GM12878 (cell line): Measurements from ENCODE around the gene TUBB. TPM values are rescaled to one million over a fixed set of nuclear protein-coding genes. Genes with fewer than 3 reads are reported as not detected.
A peak's percentile ranks its signal among the peaks of the same experiment; 100 is the strongest.

ENCODE experiments used
- CBFB ChIP-seq: IDR thresholded peaks from 2 replicates; pipeline ENCODE4 v1.6.1; 2016; ENCODE audit warnings: antibody characterized with exemption, low read depth
- CHD1 ChIP-seq: IDR thresholded peaks from 2 replicates; pipeline ENCODE4 v1.6.1; 2012; ENCODE audit warnings: low read depth, low read length, improper control_type of control experiment
- CHD2 ChIP-seq: IDR thresholded peaks from 2 replicates; pipeline ENCODE4 v1.6.1; 2011; ENCODE audit warnings: low read depth, low read length, improper control_type of control experiment, borderline replicate concordance
- DPF2 ChIP-seq: fragments of 450-650 bp; IDR thresholded peaks from 2 replicates; pipeline ENCODE4 v1.6.1; 2017; ENCODE audit warnings: mild to moderate bottlenecking
- ESRRA ChIP-seq: IDR thresholded peaks from 2 replicates; pipeline ENCODE4 v1.6.1; 2012; ENCODE audit warnings: mild to moderate bottlenecking, low read length, improper control_type of control experiment
- ETV6 ChIP-seq, 2 experiments: fragments of 450-650 bp in 1 of 2; IDR thresholded peaks in 1 of 2; conservative IDR thresholded peaks in 1 of 2; 2 replicates each; pipeline ENCODE4 v1.6.1; 2014; ENCODE audit warnings: antibody characterized with exemption in 1 of 2, borderline replicate concordance in 1 of 2, low read depth in 1 of 2, mild to moderate bottlenecking in 1 of 2, moderate library complexity in 1 of 2
- GABPA ChIP-seq: IDR thresholded peaks from 2 replicates; pipeline ENCODE4 v1.6.1; 2014; ENCODE audit warnings: antibody characterized with exemption, low read depth, mild to moderate bottlenecking, inconsistent platforms
- IKZF1 ChIP-seq: fragments of 450-650 bp; conservative IDR thresholded peaks from 2 replicates; pipeline ENCODE4 v1.6.1; 2017; ENCODE audit warnings: antibody characterized with exemption, mild to moderate bottlenecking
- IRF4 ChIP-seq: IDR thresholded peaks from 2 replicates; pipeline ENCODE4 v1.6.1; 2011; ENCODE audit warnings: low read depth, low read length
- JUND ChIP-seq: IDR thresholded peaks from 2 replicates; pipeline ENCODE4 v1.6.1; 2012; ENCODE audit warnings: low read depth, mild to moderate bottlenecking, low read length, improper control_type of control experiment, moderate library complexity
- KAT2A ChIP-seq: conservative IDR thresholded peaks from 2 replicates; pipeline ENCODE4 v1.6.1; 2011; ENCODE audit warnings: low read depth, low read length; ENCODE audit not compliant: control insufficient read depth
- LARP7 ChIP-seq: fragments of 450-650 bp; IDR thresholded peaks from 2 replicates; pipeline ENCODE4 v1.6.1; 2017; ENCODE audit warnings: mild to moderate bottlenecking
- NFXL1 ChIP-seq: fragments of 450-650 bp; IDR thresholded peaks from 2 replicates; pipeline ENCODE4 v1.6.1; 2017; ENCODE audit warnings: antibody characterized with exemption, mild to moderate bottlenecking, borderline replicate concordance
- POLR2A ChIP-seq: IDR thresholded peaks from 2 replicates; pipeline ENCODE4 v1.6.1; 2011; ENCODE audit warnings: low read depth, mild to moderate bottlenecking, low read length
- POLR2AphosphoS2 ChIP-seq: IDR thresholded peaks from 2 replicates; pipeline ENCODE4 v1.6.1; 2011; ENCODE audit warnings: low read depth, mild to moderate bottlenecking, low read length, improper control_type of control experiment, moderate library complexity
- RELA ChIP-seq: fragments of 450-650 bp; IDR thresholded peaks from 2 replicates; pipeline ENCODE4 v1.8.0; 2014; ENCODE audit warnings: borderline replicate concordance; ENCODE audit not compliant: partially characterized antibody
- SP1 ChIP-seq: IDR thresholded peaks from one replicate; pipeline ENCODE4 v1.6.1; 2011; ENCODE audit warnings: low read depth, low read length
- SREBF1 ChIP-seq: IDR thresholded peaks from 2 replicates; pipeline ENCODE4 v1.6.1; 2012; ENCODE audit warnings: mild to moderate bottlenecking, low read length
- SREBF2 ChIP-seq: IDR thresholded peaks from 2 replicates; pipeline ENCODE4 v1.6.1; 2012; ENCODE audit warnings: mild to moderate bottlenecking, low read length
- STAT1 ChIP-seq: fragments of 450-650 bp; conservative IDR thresholded peaks from 2 replicates; pipeline ENCODE4 v1.6.1; 2014; ENCODE audit warnings: antibody characterized with exemption, mild to moderate bottlenecking
- TARDBP ChIP-seq: IDR thresholded peaks from 2 replicates; pipeline ENCODE4 v1.6.1; 2016; ENCODE audit warnings: borderline replicate concordance
- TCF3 ChIP-seq: IDR thresholded peaks from 2 replicates; pipeline ENCODE4 v1.6.1; 2012; ENCODE audit warnings: low read depth, mild to moderate bottlenecking, low read length, borderline replicate concordance; ENCODE audit not compliant: insufficient read depth
- WRNIP1 ChIP-seq: IDR thresholded peaks from 2 replicates; pipeline ENCODE4 v1.6.1; 2011; ENCODE audit warnings: low read depth, low read length, improper control_type of control experiment, borderline replicate concordance
- YBX1 ChIP-seq: fragments of 450-650 bp; IDR thresholded peaks from 2 replicates; pipeline ENCODE4 v1.6.1; 2016; ENCODE audit warnings: antibody characterized with exemption
- ZNF207 ChIP-seq: fragments of 450-650 bp; IDR thresholded peaks from 2 replicates; pipeline ENCODE4 v1.6.1; 2014; ENCODE audit warnings: antibody characterized with exemption, mild to moderate bottlenecking, borderline replicate concordance
- ZNF384 ChIP-seq: IDR thresholded peaks from 2 replicates; pipeline ENCODE4 v1.6.1; 2012; ENCODE audit warnings: low read depth, mild to moderate bottlenecking, low read length, improper control_type of control experiment, borderline replicate concordance
- polyA plus RNA-seq, 11 experiments: library from polyadenylated mRNA; depleted of rRNA in 4 of 11; unstranded in 6 of 11; stranded (reverse) in 5 of 11; fragments of >200 nt; fragmentation: Nextera tagmentation in 4 of 11; fragmentation: Illumina TruSeq in 1 of 11; extraction: Ambion mirVana in 4 of 11; extraction: Trizol in 1 of 11; gene quantifications; 1 replicate in 1 of 11; 2 replicates in 10 of 11; pipeline versions ENCODE4 v1.2.1 to v1.2.3, GENCODE V29; 2011 to 2016; ENCODE audit warnings: inconsistent platforms in 2 of 11, missing spikeins in 2 of 11, low read depth in 1 of 11
- total RNA-seq, 4 experiments: library from RNA; depleted of rRNA in 3 of 4; stranded (reverse); fragments of >200 nt in 3 of 4; fragmentation: Illumina TruSeq in 1 of 4; extraction: Trizol in 1 of 4; gene quantifications; 2 replicates each; pipeline versions ENCODE4 v1.2.1 to v1.2.3, GENCODE V29; 2013 to 2021
- TF ChIP-seq, protein P1 (sequence below): IDR thresholded peaks from 2 replicates; pipeline ENCODE4 v1.6.1; 2011; ENCODE audit warnings: borderline replicate concordance, low read depth, mild to moderate bottlenecking, moderate library complexity, mixed read lengths, low read length; ENCODE audit not compliant: insufficient read depth; ENCODE audit errors: extremely low read length
- TF ChIP-seq, protein P2 (sequence below): fragments of 450-650 bp; IDR thresholded peaks from 2 replicates; pipeline ENCODE4 v1.6.1; 2014; ENCODE audit warnings: mild to moderate bottlenecking

TUBB gene
- total and polyA plus RNA-seq, 10 of the 15 experiments (the other 5 are each of a cell fraction or from before 2014, with no cell fraction given), result 1,039 to 3,052 (median 1,656) TPM

DNA sequence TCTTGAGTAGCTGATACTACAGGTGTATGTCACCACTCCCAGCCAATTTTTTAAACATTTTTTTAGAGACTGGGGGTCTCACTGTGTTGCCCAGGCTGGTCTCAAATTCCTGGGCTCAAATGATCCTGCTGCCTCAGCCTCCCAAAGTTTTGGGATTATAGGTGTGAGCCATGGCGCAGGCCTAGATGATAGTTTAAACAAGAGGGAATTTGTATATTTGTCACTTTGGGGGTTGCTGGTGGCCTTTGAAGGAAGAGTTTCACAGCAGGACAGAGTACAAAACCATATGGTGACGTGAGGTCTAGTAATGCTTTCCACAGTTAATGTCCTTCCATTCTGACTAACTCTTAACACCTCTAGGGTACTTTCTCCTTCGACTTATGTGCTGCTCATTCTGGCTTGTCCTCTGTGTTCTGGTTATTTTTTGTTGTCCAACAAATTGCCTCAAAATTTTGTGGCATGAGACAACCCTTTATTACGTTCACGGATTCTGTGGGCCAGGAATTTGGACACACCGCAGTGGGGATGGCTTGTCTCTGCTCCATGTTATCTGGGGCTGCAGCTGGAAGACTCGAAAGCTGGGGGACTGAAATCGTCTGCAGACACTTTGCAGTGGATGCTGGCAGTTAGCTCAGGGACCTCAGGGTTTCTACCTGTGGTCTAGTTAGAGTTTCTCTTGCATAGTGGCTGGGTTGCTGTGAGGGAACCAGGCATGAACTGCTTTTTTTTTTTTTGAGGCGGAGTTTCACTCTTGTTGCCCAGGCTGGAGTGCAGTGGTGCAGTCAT, 47.2 kb downstream of the TUBB start (continued):
- no peak for TF ChIP-seq GABPA
- TF ChIP-seq DPF2, result peak; percentile 93
- no peak for TF ChIP-seq NFXL1
- peak; percentile 6 for TF ChIP-seq RELA
- 0 out of 2 replicates have a peak, but pooled peaks have one; percentile 47 for TF ChIP-seq CHD1
- TF ChIP-seq, protein P1, sequence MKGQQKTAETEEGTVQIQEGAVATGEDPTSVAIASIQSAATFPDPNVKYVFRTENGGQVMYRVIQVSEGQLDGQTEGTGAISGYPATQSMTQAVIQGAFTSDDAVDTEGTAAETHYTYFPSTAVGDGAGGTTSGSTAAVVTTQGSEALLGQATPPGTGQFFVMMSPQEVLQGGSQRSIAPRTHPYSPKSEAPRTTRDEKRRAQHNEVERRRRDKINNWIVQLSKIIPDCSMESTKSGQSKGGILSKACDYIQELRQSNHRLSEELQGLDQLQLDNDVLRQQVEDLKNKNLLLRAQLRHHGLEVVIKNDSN, result no peak
- no peak; the same call in 1 of the 2 replicates for TF ChIP-seq ZNF207
- no peak for TF ChIP-seq SREBF1
- peak; percentile 95 for TF ChIP-seq IKZF1
- peak; percentile 60; the same call in 1 of the 2 replicates for TF ChIP-seq CBFB
- no peak for TF ChIP-seq ESRRA
- TF ChIP-seq ETV6 (conservative IDR thresholded peaks at IDR 0.05 in 1 of 2, IDR thresholded peaks at IDR 0.05 in 1 of 2; ENCODE audit: borderline replicate concordance in 1 of 2, low read depth in 1 of 2), result 0 out of 4 replicates have a peak, but pooled peaks of 1 of the 2 experiments have one; percentile 9
- TF ChIP-seq LARP7, result no peak
- TF ChIP-seq WRNIP1, result no peak
- TF ChIP-seq YBX1, result no peak
- TF ChIP-seq POLR2AphosphoS2, result no peak
- no peak for TF ChIP-seq TCF3
- TF ChIP-seq TARDBP, result no peak
- TF ChIP-seq SREBF2, result no peak
- TF ChIP-seq ZNF384, result peak; percentile 93
- TF ChIP-seq, protein P2, sequence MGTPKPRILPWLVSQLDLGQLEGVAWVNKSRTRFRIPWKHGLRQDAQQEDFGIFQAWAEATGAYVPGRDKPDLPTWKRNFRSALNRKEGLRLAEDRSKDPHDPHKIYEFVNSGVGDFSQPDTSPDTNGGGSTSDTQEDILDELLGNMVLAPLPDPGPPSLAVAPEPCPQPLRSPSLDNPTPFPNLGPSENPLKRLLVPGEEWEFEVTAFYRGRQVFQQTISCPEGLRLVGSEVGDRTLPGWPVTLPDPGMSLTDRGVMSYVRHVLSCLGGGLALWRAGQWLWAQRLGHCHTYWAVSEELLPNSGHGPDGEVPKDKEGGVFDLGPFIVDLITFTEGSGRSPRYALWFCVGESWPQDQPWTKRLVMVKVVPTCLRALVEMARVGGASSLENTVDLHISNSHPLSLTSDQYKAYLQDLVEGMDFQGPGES, result no peak
- peak; percentile 35 for TF ChIP-seq SP1
- TF ChIP-seq IRF4, result peak; percentile 66
- peak; percentile 64 for TF ChIP-seq JUND
- no peak for TF ChIP-seq STAT1
- TF ChIP-seq POLR2A, result no peak
- TF ChIP-seq CHD2, result peak; percentile 54; the same call in 1 of the 2 replicates
- TF ChIP-seq KAT2A, result no peak
